Skeletal muscle satellite cell (primary cell): Measurements from ENCODE around the gene PRKCE.
A peak's percentile ranks its signal among the peaks of the same experiment; 100 is the strongest.

ENCODE experiments used
- H3K27me3 ChIP-seq: 2 replicates; pipeline ENCODE4 v1.7.0; 2013; ENCODE audit warnings: low read length; ENCODE audit not compliant: control insufficient read depth, insufficient read depth
- H3K36me3 ChIP-seq: 2 replicates; pipeline ENCODE4 v1.7.0; 2013; ENCODE audit warnings: mild to moderate bottlenecking, control low read depth, low read length; ENCODE audit not compliant: insufficient read depth
- H3K4me1 ChIP-seq: 2 replicates; pipeline ENCODE4 v1.7.0; 2013; ENCODE audit warnings: low read length; ENCODE audit not compliant: control insufficient read depth, insufficient read depth
- H3K4me2 ChIP-seq: 2 replicates; pipeline ENCODE4 v1.7.0; 2013; ENCODE audit warnings: mild to moderate bottlenecking, low read length
- H3K4me3 ChIP-seq: 2 replicates; pipeline ENCODE4 v1.7.0; 2013; ENCODE audit warnings: low read length
- H3K9ac ChIP-seq: 2 replicates; pipeline ENCODE4 v1.7.0; 2013; ENCODE audit warnings: mild to moderate bottlenecking, low read depth, low read length, moderate library complexity
- H3K9me3 ChIP-seq: replicated peaks from 2 replicates; pipeline ENCODE4 v1.7.0; 2013; ENCODE audit warnings: mild to moderate bottlenecking, control low read depth, low read length

Gene PRKCE

DNA sequence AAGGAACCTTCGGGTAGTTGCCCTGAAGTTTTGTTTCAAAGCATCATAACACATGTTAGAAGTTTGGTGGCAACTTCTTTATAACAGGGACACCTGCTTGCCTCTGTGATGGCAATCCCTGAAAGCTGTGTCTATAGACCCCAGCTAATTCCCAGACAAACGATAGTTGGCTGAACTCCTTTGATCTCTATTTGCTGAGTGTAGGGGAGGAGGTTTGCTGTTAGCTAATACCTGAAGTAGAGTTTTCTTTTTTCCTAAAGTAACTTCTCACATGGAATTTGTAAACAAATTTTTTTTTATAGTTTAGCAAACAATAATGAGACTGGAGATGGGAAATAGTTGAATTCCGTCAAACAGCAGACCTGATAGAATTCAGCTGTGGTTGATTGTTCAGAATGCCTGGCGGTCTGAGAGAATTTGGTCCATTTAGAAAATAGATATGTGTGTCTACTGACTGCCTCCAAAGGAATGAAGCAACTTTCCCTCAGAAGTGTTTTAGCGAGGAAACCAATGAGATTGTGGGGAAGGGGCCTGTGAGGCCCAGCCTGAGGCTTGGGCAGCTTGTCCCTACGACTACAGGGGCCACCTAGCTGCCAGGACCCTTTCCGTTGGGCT is 522.3 kb downstream of the PRKCE start:
- H3K36me3 ChIP-seq = no peaks in the 10 kb centered on the region
- H3K9ac ChIP-seq = no peak overlapping the region
- H3K4me1 ChIP-seq = peaks cover 23% of the 10 kb centered on the region
- H3K9me3 ChIP-seq = no peaks in the 10 kb centered on the region
- no peak overlapping the region for H3K4me3 ChIP-seq
- H3K4me2 ChIP-seq = no peak overlapping the region
- H3K27me3 ChIP-seq = no peaks in the 10 kb centered on the region

DNA sequence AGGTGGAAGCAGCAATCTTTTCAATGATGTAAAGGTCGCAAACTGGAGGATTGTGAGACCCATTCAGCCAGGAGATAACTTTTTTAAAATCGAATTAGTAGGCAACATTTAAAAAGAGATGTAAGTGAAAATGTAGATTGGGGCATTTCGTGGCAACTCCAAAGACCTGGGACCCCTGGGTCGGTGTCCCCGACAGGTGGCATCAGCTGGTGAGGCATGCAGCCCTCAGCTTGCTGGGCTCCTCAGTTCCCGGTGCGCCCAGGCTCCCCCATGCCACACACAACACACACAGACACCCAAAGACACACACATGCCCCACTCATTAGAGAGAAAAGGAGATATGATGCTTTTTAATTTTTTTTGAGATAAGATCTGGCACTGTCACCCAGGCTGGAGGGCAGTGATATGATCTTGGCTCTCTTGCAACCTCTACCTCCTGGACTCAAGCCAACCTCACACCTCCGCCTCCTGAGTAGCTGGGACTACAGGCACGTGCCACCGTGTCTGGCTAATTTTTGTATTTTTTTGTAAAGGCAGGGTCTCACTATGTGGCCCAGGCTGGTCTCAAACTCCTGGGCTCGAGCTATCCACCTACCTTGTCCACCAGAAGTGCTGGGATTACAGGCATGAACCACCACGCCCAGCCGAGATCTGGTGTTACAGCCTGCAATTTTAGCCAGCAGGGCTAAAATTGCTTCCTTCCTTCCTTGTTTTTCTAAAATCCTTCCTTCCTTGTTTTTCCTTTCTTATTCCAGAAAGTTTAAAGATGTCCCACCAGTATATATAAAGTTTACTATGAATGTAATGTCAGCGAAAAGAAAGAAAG is 523.1 kb downstream of the PRKCE start:
- no peaks in the 10 kb centered on the region for H3K36me3 ChIP-seq

DNA sequence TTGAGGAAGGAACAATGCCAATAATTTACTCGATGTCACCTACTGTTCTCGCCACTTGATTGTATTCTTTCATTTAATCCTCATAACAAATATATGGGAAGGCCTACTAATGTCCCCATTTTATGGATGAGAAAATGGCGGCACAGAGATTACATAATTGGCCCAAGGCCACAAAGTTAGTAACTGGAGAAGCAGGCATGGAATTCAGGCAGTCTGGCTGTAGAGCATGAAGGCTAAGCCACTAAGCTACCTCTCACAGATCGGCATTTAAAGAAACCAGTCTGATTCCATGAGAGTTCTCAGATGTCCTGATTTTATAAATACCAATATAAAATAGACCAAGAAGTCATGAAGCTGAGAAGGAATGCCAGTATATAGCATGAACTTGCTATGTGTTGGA is 523.9 kb downstream of the PRKCE start:
- no peak overlapping the region for H3K9ac ChIP-seq
- no peaks in the 10 kb centered on the region for H3K9me3 ChIP-seq
- no peaks in the 10 kb centered on the region for H3K27me3 ChIP-seq
- H3K36me3 ChIP-seq = no peaks in the 10 kb centered on the region
- H3K4me2 ChIP-seq = no peak overlapping the region
- H3K4me1 ChIP-seq = peaks cover 33% of the 10 kb centered on the region
- no peak overlapping the region for H3K4me3 ChIP-seq

More for the DNA sequence above, 523.1 kb downstream of the PRKCE start:
- Histone ChIP-seq H3K9ac (no peak overlapping the region), H3K4me2 (no peak overlapping the region), H3K4me1 (peaks cover 32% of the 10 kb centered on the region), H3K4me3 (no peak overlapping the region), H3K9me3 (no peaks in the 10 kb centered on the region), H3K27me3 (no peaks in the 10 kb centered on the region)

- Histone ChIP-seq H3K4me3 (no peak overlapping the region), H3K9me3 (no peaks in the 10 kb centered on the region), H3K36me3 (no peaks in the 10 kb centered on the region), H3K4me2 (no peak overlapping the region), H3K27me3 (no peaks in the 10 kb centered on the region), H3K4me1 (peaks cover 17% of the 10 kb centered on the region), H3K9ac (no peak overlapping the region)
These were observed 526.1 kb downstream of the PRKCE start for GRCh38 chr2:46177461-46178089.

- no peaks in the 10 kb centered on the region for H3K36me3 ChIP-seq
- H3K4me3 ChIP-seq = peak overlapping the region; percentile 7
- no peaks in the 10 kb centered on the region for H3K9me3 ChIP-seq
- peaks cover 17% of the 10 kb centered on the region for H3K4me1 ChIP-seq
- H3K4me2 ChIP-seq = peak overlapping the region; percentile 21
- no peaks in the 10 kb centered on the region for H3K27me3 ChIP-seq
- H3K9ac ChIP-seq = peak overlapping the region; percentile 74
These were observed 527.7 kb downstream of the PRKCE start for GRCh38 chr2:46179037-46179621.

GRCh38 chr2:46180189-46180588 is 528.7 kb downstream of the PRKCE start:
- Histone ChIP-seq H3K4me2 (no peak overlapping the region), H3K9me3 (no peaks in the 10 kb centered on the region), H3K27me3 (no peaks in the 10 kb centered on the region), H3K4me1 (peaks cover 17% of the 10 kb centered on the region), H3K36me3 (no peaks in the 10 kb centered on the region), H3K9ac (no peak overlapping the region), H3K4me3 (no peak overlapping the region)

- H3K4me1 ChIP-seq = peaks cover 12% of the 10 kb centered on the region
- H3K9ac ChIP-seq = no peak overlapping the region
- H3K27me3 ChIP-seq = no peaks in the 10 kb centered on the region
- H3K9me3 ChIP-seq = no peaks in the 10 kb centered on the region
- no peaks in the 10 kb centered on the region for H3K36me3 ChIP-seq
- H3K4me3 ChIP-seq = no peak overlapping the region
- H3K4me2 ChIP-seq = no peak overlapping the region
These were observed 529.8 kb downstream of the PRKCE start for GRCh38 chr2:46181306-46181705.

- Histone ChIP-seq H3K27me3 (no peaks in the 10 kb centered on the region), H3K36me3 (no peaks in the 10 kb centered on the region), H3K9me3 (no peaks in the 10 kb centered on the region), H3K4me3 (no peak overlapping the region), H3K4me1 (peaks cover 15% of the 10 kb centered on the region), H3K4me2 (no peak overlapping the region), H3K9ac (no peak overlapping the region)
These were observed 530.5 kb downstream of the PRKCE start for GRCh38 chr2:46181789-46182530.

DNA sequence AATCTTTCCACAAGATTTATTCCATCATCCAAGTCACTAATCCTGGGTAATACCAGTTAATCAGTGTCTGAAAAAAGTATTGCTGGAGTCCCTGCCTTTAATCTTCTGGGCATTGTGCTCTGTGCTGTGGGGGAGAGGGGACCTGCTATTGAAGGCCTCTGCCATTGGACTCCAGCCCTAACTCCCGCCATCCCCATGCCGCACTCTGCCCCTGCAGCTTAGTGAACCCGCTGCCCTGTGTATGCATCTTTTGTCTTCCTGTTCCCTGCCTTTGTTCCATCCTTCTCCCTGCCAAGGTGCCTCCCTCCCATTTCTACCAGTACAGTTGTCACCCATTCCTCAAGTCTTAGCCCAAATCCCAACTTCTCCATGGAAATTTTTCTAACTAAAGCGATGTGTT is 532.0 kb downstream of the PRKCE start:
- Histone ChIP-seq H3K4me3 (no peak overlapping the region), H3K9me3 (no peaks in the 10 kb centered on the region), H3K27me3 (no peaks in the 10 kb centered on the region), H3K9ac (no peak overlapping the region), H3K4me1 (peaks cover 28% of the 10 kb centered on the region), H3K36me3 (no peaks in the 10 kb centered on the region), H3K4me2 (no peak overlapping the region)

GRCh38 chr2:46184794-46185583 is 533.5 kb downstream of the PRKCE start:
- no peak overlapping the region for H3K9ac ChIP-seq
- no peaks in the 10 kb centered on the region for H3K36me3 ChIP-seq
- peaks cover 16% of the 10 kb centered on the region for H3K4me1 ChIP-seq
- no peak overlapping the region for H3K4me3 ChIP-seq
- H3K27me3 ChIP-seq = no peaks in the 10 kb centered on the region
- no peaks in the 10 kb centered on the region for H3K9me3 ChIP-seq
- no peak overlapping the region for H3K4me2 ChIP-seq
